Measurements from ENCODE around the gene FOXL1. TPM values are rescaled to one million over a fixed set of nuclear protein-coding genes. Genes with fewer than 3 reads are reported as not detected.

The FOXL1 gene
- total and polyA plus RNA-seq, 12 donors: 0.40 to 1.9 (median 0.84) TPM

- intact Hi-C loops (cut with DNase I): loop anchor here in 1 of 10 donors (10.0 kb wide), 1 partner anchor 62 kb away; no protein-coding TSS in a partner anchor
- DNase-seq (no peak), ATAC-seq (no peak)
- Histone ChIP-seq H3K36me3 (no peaks in the 10 kb centered on the region), H3K4me1 (no peaks in the 10 kb centered on the region), H3K9me3 (peaks cover 0 to 4% (median 0%) of the 10 kb centered on the region in 11 donors), H3K27ac (no peak overlapping the region), H3K27me3 (peaks cover 0 to 15% (median 0%) of the 10 kb centered on the region in 7 donors), H3K4me3 (no peak overlapping the region)
- WGBS, 2 donors: 93 to 94% methylated on average over 16 of the region's 16 CpGs
- TF ChIP-seq CTCF (IDR thresholded peaks at IDR 0.05): no peak
These were observed 44.6 kb downstream of the FOXL1 start for GRCh38 chr16:86622700-86623615.

GRCh38 chr16:86625029-86625428 is 46.7 kb downstream of the FOXL1 start:
- H3K27ac ChIP-seq: no peak overlapping the region

GRCh38 chr16:86625821-86626220 is 47.5 kb downstream of the FOXL1 start:
- no peak for DNase-seq
- TF ChIP-seq CTCF (IDR thresholded peaks at IDR 0.05): no peak
- H3K27ac ChIP-seq: peak overlapping the region in 1 of 10 donors; percentile 3
- H3K9me3 ChIP-seq: no peaks in the 10 kb centered on the region
- intact Hi-C loops (cut with DNase I): loop anchor here in 1 of 10 donors (10.0 kb wide), 1 partner anchor 59 kb away; no protein-coding TSS in a partner anchor
- H3K27me3 ChIP-seq: peaks cover 0 to 16% (median 0%) of the 10 kb centered on the region in 7 donors
- H3K4me3 ChIP-seq: no peak overlapping the region
- H3K36me3 ChIP-seq: no peaks in the 10 kb centered on the region
- no peak for ATAC-seq
- no peaks in the 10 kb centered on the region for H3K4me1 ChIP-seq
- 81 to 83% methylated on average over 7 of the region's 7 CpGs for WGBS, 2 donors

More at GRCh38 chr16:86625029-86625428, 46.7 kb downstream of the FOXL1 start:
- Histone ChIP-seq H3K4me3 (no peak overlapping the region), H3K36me3 (no peaks in the 10 kb centered on the region), H3K4me1 (no peaks in the 10 kb centered on the region), H3K9me3 (peaks cover 0 to 4% (median 0%) of the 10 kb centered on the region in 11 donors), H3K27me3 (peaks cover 0 to 11% (median 0%) of the 10 kb centered on the region in 7 donors)
- no peak for TF ChIP-seq CTCF (IDR thresholded peaks at IDR 0.05)
- 77 to 82% methylated on average over 17 of the region's 17 CpGs for WGBS, 2 donors
- intact Hi-C loops (cut with DNase I): loop anchor here in 1 of 10 donors (10.0 kb wide), 1 partner anchor 60 kb away; no protein-coding TSS in a partner anchor
- ATAC-seq: no peak
- no peak for DNase-seq

GRCh38 chr16:86626284-86626683 is 47.9 kb downstream of the FOXL1 start:
- TF ChIP-seq CTCF (IDR thresholded peaks at IDR 0.05): no peak
- no peaks in the 10 kb centered on the region for H3K4me1 ChIP-seq
- H3K9me3 ChIP-seq: no peaks in the 10 kb centered on the region
- peaks cover 0 to 12% (median 0%) of the 10 kb centered on the region in 7 donors for H3K27me3 ChIP-seq
- intact Hi-C loops (cut with DNase I): loop anchor here in 1 of 10 donors (10.0 kb wide), 1 partner anchor 59 kb away; no protein-coding TSS in a partner anchor
- no peaks in the 10 kb centered on the region for H3K36me3 ChIP-seq
- ATAC-seq: peak in 1 of 8 donors; percentile 19
- peak overlapping the region in 1 of 10 donors; percentile 3 for H3K27ac ChIP-seq
- H3K4me3 ChIP-seq: no peak overlapping the region
- 80 to 85% methylated on average over 12 of the region's 12 CpGs for WGBS, 2 donors
- no peak for DNase-seq

Measured in heart right ventricle (tissue), 16 donors.